Stimulated activated effector memory CD8-positive, alpha-beta T cell treated with anti-CD3 and anti-CD28 coated beads, Interleukin-12 subunit alpha, Interleukin-12 subunit beta, amount 100 ng/mL, for 72 hours (primary cell): Measurements from ENCODE around the gene INHA.
A peak's percentile ranks its signal among the peaks of the same experiment; 100 is the strongest.

Experiments
- ATAC-seq: fragments of 150-1000 bp; cut with Tn5 transposase; 2 replicates; pipeline ENCODE4 v1.10.0; 2021
- DNase-seq, 2 donors: peaks; one replicate each; pipeline ENCODE4 v3.0.0; 2021 to 2022; ENCODE audit warnings: low spot score in 2 of 2
- H3K27ac Mint-ChIP-seq: one replicate; pipeline ENCODE4 v1.8.0; 2022; ENCODE audit warnings: mild to moderate bottlenecking, mixed read lengths
- H3K36me3 Mint-ChIP-seq: one replicate; pipeline ENCODE4 v1.8.0; 2022; ENCODE audit warnings: mild to moderate bottlenecking, mixed read lengths
- H3K4me1 Mint-ChIP-seq: one replicate; pipeline ENCODE4 v1.8.0; 2022; ENCODE audit warnings: mixed read lengths
- H3K4me3 Mint-ChIP-seq: one replicate; pipeline ENCODE4 v1.8.0; 2022; ENCODE audit warnings: mild to moderate bottlenecking, mixed read lengths
- H3K9me3 Mint-ChIP-seq: one replicate; pipeline ENCODE4 v1.8.0; 2022; ENCODE audit warnings: mixed read lengths

INHA gene

GRCh38 chr2:219603771-219604170, 31.7 kb downstream of the INHA start:
- peaks cover 57% of the 10 kb centered on the region for H3K36me3 Mint-ChIP-seq
- no peak overlapping the region for H3K4me3 Mint-ChIP-seq
- H3K4me1 Mint-ChIP-seq, result peaks cover 8% of the 10 kb centered on the region
- ATAC-seq (no peak), DNase-seq (no peak)
- H3K27ac Mint-ChIP-seq, result peak overlapping the region; percentile 27
- H3K9me3 Mint-ChIP-seq, result no peaks in the 10 kb centered on the region

GRCh38 chr2:219605607-219605954, 33.5 kb downstream of the INHA start:
- DNase-seq (no peak), ATAC-seq (no peak)
- Mint-ChIP-seq H3K36me3 (peaks cover 74% of the 10 kb centered on the region), H3K27ac (no peak overlapping the region), H3K4me1 (no peaks in the 10 kb centered on the region), H3K9me3 (no peaks in the 10 kb centered on the region), H3K4me3 (no peak overlapping the region)

DNA sequence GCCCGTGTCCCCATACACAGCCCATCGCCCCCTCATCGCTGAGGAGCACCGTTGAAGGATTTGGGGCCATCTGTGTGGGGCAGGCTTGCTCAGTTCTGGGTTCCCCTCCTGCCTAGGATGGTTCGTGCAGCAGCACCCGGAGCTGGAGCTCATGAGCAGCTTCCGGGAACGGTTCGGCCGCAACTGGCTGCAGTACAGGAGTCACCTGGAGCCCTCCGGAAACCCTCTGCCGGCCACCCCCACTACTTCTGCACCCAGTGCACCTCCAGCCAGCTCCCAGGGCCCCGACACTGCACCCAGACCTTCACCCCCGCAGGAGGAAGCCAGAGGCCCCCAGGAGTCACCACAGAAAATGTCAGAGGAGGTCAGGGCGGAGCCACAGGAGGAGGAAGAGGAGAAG, 35.8 kb downstream of the INHA start:
- Mint-ChIP-seq H3K4me1 (peaks cover 11% of the 10 kb centered on the region), H3K36me3 (peaks cover 60% of the 10 kb centered on the region), H3K9me3 (no peaks in the 10 kb centered on the region), H3K4me3 (no peak overlapping the region), H3K27ac (no peak overlapping the region)
- no peak for DNase-seq
- no peak for ATAC-seq

DNA sequence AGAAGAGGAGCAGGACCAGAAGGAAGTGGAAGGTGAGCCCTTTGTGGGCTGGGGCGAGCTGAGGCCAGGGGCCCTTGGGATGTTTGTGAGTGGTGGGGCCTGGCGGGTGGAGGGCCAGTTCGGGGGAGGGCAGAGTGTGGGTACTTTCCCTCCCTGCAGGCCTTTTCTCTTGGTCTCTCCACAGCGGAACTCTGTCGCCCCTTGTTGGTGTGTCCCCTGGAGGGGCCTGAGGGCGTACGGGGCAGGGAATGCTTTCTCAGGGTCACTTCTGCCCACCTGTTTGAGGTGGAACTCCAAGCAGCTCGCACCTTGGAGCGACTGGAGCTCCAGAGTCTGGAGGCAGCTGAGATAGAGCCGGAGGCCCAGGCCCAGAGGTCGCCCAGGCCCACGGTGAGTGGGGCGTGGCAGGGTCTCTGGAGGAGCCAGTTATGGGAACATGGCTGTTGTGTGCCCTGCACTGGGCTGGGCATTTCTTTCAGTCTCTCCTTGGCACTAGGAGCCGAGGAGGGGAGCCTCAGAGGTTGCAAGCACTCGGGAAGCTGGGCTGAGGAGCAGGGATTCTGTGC, 36.4 kb downstream of the INHA start:
- Mint-ChIP-seq H3K9me3 (no peaks in the 10 kb centered on the region), H3K4me3 (no peak overlapping the region), H3K4me1 (peaks cover 11% of the 10 kb centered on the region), H3K27ac (no peak overlapping the region), H3K36me3 (peaks cover 55% of the 10 kb centered on the region)
- DNase-seq (no peak), ATAC-seq (no peak)

GRCh38 chr2:219609149-219609750, 37.1 kb downstream of the INHA start:
- no peaks in the 10 kb centered on the region for H3K9me3 Mint-ChIP-seq
- DNase-seq, result no peak
- H3K4me3 Mint-ChIP-seq, result no peak overlapping the region
- peaks cover 47% of the 10 kb centered on the region for H3K36me3 Mint-ChIP-seq
- peaks cover 11% of the 10 kb centered on the region for H3K4me1 Mint-ChIP-seq
- ATAC-seq, result no peak
- no peak overlapping the region for H3K27ac Mint-ChIP-seq

DNA sequence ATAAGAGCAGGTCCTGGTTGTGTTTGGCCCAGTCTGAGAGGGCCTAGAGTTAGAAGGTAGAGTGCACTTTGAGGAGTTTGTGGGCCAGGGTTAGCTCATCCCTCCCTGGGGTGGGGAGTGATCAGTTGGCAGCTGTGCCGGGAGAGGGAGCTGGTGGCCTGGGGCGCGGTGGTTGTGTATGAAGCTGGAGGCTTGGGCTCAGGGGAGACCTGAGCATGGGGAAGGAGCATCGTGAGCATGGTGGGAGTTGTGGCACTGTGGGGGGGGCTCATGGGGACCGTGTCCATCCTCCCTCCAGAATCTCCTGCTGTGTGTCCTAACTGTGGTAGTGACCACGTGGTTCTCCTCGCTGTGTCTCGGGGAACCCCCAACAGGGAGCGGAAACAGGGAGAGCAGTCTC, 39.2 kb downstream of the INHA start:
- peaks cover 11% of the 10 kb centered on the region for H3K4me1 Mint-ChIP-seq
- H3K36me3 Mint-ChIP-seq, result peaks cover 34% of the 10 kb centered on the region
- H3K9me3 Mint-ChIP-seq, result no peaks in the 10 kb centered on the region
- ATAC-seq (no peak), DNase-seq (no peak)
- no peak overlapping the region for H3K27ac Mint-ChIP-seq
- H3K4me3 Mint-ChIP-seq, result no peak overlapping the region

GRCh38 chr2:219611866-219612576, 39.9 kb downstream of the INHA start:
- ATAC-seq (no peak), DNase-seq (no peak)
- no peaks in the 10 kb centered on the region for H3K9me3 Mint-ChIP-seq
- peak overlapping the region; percentile 87 for H3K27ac Mint-ChIP-seq
- peaks cover 27% of the 10 kb centered on the region for H3K36me3 Mint-ChIP-seq
- H3K4me3 Mint-ChIP-seq, result no peak overlapping the region
- H3K4me1 Mint-ChIP-seq, result peaks cover 11% of the 10 kb centered on the region

DNA sequence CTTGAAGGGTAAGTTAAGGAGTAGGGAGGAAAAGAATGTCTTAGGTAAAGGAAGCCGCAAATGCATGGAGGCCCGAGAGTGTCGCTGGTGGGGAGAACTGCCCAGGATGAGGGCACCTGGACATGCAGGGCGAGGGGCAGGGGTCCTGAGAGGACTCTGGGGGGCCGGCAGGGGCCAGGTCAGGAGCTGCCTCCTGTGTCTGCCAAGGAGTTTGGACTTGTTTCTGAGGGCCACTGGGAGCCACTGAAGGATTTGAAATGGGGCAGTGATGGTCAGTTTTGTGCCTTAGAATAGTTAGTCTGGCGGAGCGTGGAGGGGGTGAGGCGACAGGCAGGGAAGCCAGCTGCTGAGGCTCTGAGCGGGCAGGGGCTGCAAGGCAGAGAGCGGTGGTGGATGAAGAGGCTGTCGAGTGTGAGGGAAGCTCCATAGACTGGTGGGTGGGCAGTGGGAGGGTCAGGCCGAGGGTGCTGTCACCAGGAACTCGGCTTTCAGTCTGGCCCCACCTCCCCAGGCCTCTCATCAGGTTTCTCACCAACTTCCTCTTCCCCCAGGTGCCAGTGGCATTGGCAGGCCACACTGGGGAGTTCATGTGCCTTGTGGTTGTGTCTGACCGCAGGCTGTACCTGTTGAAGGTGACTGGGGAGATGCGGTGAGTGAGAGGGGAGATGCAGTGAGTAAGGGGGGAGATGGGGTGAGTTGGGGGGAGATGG, 40.6 kb downstream of the INHA start:
- H3K27ac Mint-ChIP-seq, result peak overlapping the region; percentile 87
- no peak for ATAC-seq
- H3K9me3 Mint-ChIP-seq, result no peaks in the 10 kb centered on the region
- H3K4me3 Mint-ChIP-seq, result no peak overlapping the region
- peaks cover 22% of the 10 kb centered on the region for H3K36me3 Mint-ChIP-seq
- H3K4me1 Mint-ChIP-seq, result peaks cover 11% of the 10 kb centered on the region
- DNase-seq, result no peak

DNA sequence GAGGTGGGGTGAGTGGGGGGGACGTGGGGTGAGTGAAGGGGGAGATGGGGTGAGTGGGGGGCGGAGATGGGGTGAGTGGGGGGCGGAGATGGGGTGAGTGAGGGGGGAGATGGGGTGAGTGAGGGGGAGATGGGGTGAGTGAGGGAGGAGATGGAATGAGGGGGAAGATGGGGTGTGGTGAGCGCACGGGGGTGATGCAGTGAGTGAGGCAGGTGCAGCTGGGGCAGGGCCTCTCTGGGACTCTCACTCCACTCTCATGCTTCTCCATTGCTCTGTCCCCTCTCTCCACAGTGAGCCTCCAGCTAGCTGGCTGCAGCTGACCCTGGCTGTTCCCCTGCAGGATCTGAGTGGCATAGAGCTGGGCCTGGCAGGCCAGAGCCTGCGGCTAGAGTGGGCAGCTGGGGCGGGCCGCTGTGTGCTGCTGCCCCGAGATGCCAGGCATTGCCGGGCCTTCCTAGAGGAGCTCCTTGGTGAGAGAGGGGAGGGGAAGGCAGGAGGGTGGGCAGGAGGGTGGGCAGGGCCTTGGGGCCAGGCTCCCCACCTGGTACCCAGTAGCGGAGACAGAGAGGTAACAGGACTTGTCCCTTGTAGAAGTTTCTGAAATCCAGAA, 41.5 kb downstream of the INHA start:
- peaks cover 22% of the 10 kb centered on the region for H3K36me3 Mint-ChIP-seq
- no peaks in the 10 kb centered on the region for H3K9me3 Mint-ChIP-seq
- no peak overlapping the region for H3K4me3 Mint-ChIP-seq
- H3K4me1 Mint-ChIP-seq, result peaks cover 11% of the 10 kb centered on the region
- DNase-seq (no peak), ATAC-seq (no peak)
- no peak overlapping the region for H3K27ac Mint-ChIP-seq

DNA sequence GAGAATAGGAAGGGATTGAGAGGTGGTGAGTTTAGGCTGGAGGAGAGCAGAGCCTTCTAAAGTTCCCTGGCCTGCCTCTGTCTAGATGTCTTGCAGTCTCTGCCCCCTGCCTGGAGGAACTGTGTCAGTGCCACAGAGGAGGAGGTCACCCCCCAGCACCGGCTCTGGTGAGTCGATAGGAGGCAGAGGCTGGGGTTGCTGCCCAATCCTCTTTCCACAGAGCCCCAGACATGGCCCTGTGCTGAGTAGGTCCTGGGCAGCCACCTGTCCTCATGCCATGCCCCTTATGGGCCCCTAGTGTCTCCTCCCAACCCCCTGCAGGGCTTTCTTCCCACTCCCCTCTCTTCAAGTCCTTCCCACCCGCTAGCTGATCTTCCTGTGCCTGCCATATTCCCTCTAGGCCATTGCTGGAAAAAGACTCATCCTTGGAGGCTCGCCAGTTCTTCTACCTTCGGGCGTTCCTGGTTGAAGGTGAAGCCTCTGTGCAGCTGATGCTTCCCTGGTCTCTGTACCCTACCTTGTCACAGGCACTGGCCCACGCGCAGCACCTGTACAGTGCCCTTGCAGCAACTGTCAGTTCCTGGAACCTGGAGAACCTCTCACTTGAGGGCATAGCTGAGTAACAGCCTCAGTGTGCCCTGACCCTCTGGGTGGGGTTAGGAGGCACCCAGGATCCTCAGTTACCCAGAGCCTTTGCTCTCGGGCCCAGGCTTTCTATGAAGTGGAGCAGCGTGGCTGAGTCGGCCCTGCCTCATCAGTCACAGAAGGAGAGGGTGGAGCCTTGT, 42.2 kb downstream of the INHA start:
- DNase-seq (no peak), ATAC-seq (no peak)
- Mint-ChIP-seq H3K9me3 (no peaks in the 10 kb centered on the region), H3K27ac (no peak overlapping the region), H3K4me3 (no peak overlapping the region), H3K36me3 (peaks cover 18% of the 10 kb centered on the region), H3K4me1 (peaks cover 11% of the 10 kb centered on the region)

GRCh38 chr2:219615036-219615435, 42.9 kb downstream of the INHA start:
- Mint-ChIP-seq H3K27ac (no peak overlapping the region), H3K4me1 (peaks cover 11% of the 10 kb centered on the region), H3K4me3 (no peak overlapping the region), H3K36me3 (peaks cover 10% of the 10 kb centered on the region), H3K9me3 (no peaks in the 10 kb centered on the region)
- no peak for DNase-seq
- ATAC-seq, result no peak

- no peak for ATAC-seq
- H3K4me3 Mint-ChIP-seq, result no peak overlapping the region
- H3K4me1 Mint-ChIP-seq, result peaks cover 11% of the 10 kb centered on the region
Observed at GRCh38 chr2:219615894-219616293, 43.8 kb downstream of the INHA start.

DNA sequence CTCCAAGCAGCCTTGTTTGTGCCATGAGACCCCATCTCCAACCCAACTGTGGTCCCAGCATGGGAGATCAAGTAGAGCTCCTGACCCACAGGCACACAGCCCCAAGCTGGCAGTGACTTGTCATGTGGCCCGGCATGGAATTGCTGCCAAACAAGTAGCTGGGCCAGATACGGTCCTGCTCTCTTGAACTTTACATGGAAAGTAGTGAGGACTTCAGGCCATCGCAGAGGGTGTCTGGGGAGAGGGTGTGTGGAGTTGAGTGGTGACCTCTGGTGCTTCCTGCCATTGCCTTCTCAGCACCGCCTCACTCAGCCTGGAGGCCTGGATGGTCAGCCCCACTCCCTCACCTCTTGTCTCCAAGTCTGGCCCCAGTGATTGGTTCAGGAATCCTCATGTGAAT, 44.4 kb downstream of the INHA start:
- peak overlapping the region; percentile 30 for H3K27ac Mint-ChIP-seq
- peaks cover 11% of the 10 kb centered on the region for H3K4me1 Mint-ChIP-seq
- ATAC-seq (no peak), DNase-seq (no peak)
- no peaks in the 10 kb centered on the region for H3K9me3 Mint-ChIP-seq
- H3K36me3 Mint-ChIP-seq, result no peaks in the 10 kb centered on the region
- no peak overlapping the region for H3K4me3 Mint-ChIP-seq

More at GRCh38 chr2:219615894-219616293, 43.8 kb downstream of the INHA start:
- no peak for DNase-seq
- Mint-ChIP-seq H3K9me3 (no peaks in the 10 kb centered on the region), H3K27ac (no peak overlapping the region), H3K36me3 (peaks cover 2% of the 10 kb centered on the region)

DNA sequence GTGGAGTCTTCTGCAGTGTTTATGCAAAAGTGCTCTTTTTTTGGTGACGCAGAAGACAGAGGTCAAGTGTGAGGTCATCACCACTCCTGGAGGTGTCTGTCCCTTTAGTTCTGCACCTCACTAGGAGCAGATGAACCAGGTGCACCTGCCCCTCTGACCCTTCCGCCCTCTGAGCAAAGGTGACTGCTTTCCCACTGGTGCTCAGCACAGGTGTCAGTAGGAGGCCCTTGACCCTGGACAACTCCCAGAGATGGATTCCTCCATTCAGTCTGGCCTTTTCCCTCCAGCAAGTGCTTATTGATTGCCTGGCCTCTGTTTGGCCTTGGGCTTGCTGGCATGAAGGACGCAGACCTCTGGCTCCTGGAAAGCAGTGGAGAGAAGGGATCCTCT, 46.6 kb downstream of the INHA start:
- Mint-ChIP-seq H3K36me3 (no peaks in the 10 kb centered on the region), H3K27ac (no peak overlapping the region), H3K9me3 (no peaks in the 10 kb centered on the region), H3K4me3 (no peak overlapping the region), H3K4me1 (no peaks in the 10 kb centered on the region)
- DNase-seq (no peak), ATAC-seq (no peak)

- H3K4me3 Mint-ChIP-seq, result no peak overlapping the region
- H3K9me3 Mint-ChIP-seq, result no peaks in the 10 kb centered on the region
- ATAC-seq (no peak), DNase-seq (no peak)
- H3K4me1 Mint-ChIP-seq, result no peaks in the 10 kb centered on the region
- no peak overlapping the region for H3K27ac Mint-ChIP-seq
- H3K36me3 Mint-ChIP-seq, result no peaks in the 10 kb centered on the region
Observed at GRCh38 chr2:219619235-219619634, 47.1 kb downstream of the INHA start.
